Mucosa of stomach (tissue), 1 donor: ENCODE data around the gene GRIN3A.

Experiments used
- H3K27me3 ChIP-seq: one replicate; pipeline ENCODE4 v1.7.0; 2013; ENCODE audit warnings: mild to moderate bottlenecking, low read length; ENCODE audit not compliant: control insufficient read depth, insufficient read depth
- H3K36me3 ChIP-seq: one replicate; pipeline ENCODE4 v1.7.0; 2013; ENCODE audit warnings: low read length; ENCODE audit not compliant: control insufficient read depth, insufficient read depth
- H3K4me1 ChIP-seq: one replicate; pipeline ENCODE4 v1.7.0; 2013; ENCODE audit warnings: mild to moderate bottlenecking, low read length; ENCODE audit not compliant: control insufficient read depth, insufficient read depth
- H3K4me3 ChIP-seq: one replicate; pipeline ENCODE4 v1.7.0; 2013; ENCODE audit warnings: low read length
- H3K9ac ChIP-seq: one replicate; pipeline ENCODE4 v1.7.0; 2013; ENCODE audit warnings: mild to moderate bottlenecking, low read length, moderate library complexity
- H3K9me3 ChIP-seq: one replicate; pipeline ENCODE4 v1.7.0; 2013; ENCODE audit warnings: mild to moderate bottlenecking, low read length, moderate library complexity; ENCODE audit not compliant: control insufficient read depth
- donor health status: Pancreatic carcinoma.

Gene GRIN3A

GRCh38 chr9:101530076-101530711 lies 208.3 kb downstream of the GRIN3A start:
- Histone ChIP-seq H3K9ac (no peak overlapping the region), H3K4me3 (no peak overlapping the region), H3K27me3 (no peaks in the 10 kb centered on the region), H3K4me1 (no peaks in the 10 kb centered on the region), H3K36me3 (no peaks in the 10 kb centered on the region), H3K9me3 (no peaks in the 10 kb centered on the region)

DNA sequence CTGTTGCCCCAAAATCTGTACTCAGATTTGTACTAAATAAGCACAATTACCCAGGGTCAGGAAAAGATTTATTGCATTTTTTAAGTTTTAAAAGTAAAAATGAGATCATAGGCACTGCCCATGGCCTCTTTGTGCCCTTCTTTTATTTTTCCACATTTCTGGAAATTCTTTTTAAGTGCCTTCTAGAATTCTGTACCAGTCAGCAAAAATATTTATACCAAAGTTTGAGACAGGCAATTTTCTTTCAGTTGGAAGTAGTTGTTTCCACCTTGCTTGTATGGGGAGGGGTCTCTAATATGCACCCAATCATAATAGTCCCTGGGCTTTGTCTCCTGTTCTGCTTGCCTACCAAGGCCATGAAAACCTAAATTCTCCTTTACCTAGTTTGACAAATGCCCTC lies 210.4 kb downstream of the GRIN3A start:
- H3K36me3 ChIP-seq: no peaks in the 10 kb centered on the region
- H3K9ac ChIP-seq: no peak overlapping the region
- no peaks in the 10 kb centered on the region for H3K4me1 ChIP-seq
- no peaks in the 10 kb centered on the region for H3K27me3 ChIP-seq
- no peaks in the 10 kb centered on the region for H3K9me3 ChIP-seq
- no peak overlapping the region for H3K4me3 ChIP-seq

- no peak overlapping the region for H3K4me3 ChIP-seq
- H3K4me1 ChIP-seq: no peaks in the 10 kb centered on the region
- no peaks in the 10 kb centered on the region for H3K36me3 ChIP-seq
- H3K9me3 ChIP-seq: no peaks in the 10 kb centered on the region
- no peak overlapping the region for H3K9ac ChIP-seq
- H3K27me3 ChIP-seq: no peaks in the 10 kb centered on the region
Observed at GRCh38 chr9:101527066-101527465, 211.4 kb downstream of the GRIN3A start.

DNA sequence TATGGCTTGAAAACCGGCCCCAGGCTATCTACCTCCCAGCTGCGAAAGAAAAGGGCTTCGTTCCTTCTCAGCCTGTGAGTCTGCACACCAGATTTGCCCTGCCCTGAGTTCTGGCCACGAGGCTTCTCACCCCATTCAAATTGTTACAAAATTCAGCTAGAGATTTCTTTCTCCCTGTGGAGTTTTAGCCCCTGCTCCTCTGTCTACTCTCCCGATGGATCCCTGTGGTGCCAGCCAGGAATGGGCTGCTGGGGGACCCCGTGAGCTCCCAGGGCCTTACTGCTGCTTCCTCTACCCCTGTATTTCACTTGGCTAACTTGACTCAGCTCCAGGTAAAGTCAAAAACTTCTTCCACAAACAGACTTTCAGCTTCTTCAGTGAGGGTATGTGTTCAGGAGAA lies 214.1 kb downstream of the GRIN3A start:
- H3K27me3 ChIP-seq: no peaks in the 10 kb centered on the region
- H3K9ac ChIP-seq: no peak overlapping the region
- no peaks in the 10 kb centered on the region for H3K36me3 ChIP-seq
- no peak overlapping the region for H3K4me3 ChIP-seq
- no peaks in the 10 kb centered on the region for H3K9me3 ChIP-seq
- H3K4me1 ChIP-seq: no peaks in the 10 kb centered on the region
